GM12873 (cell line): ENCODE data around the gene MRPL42.

ENCODE experiments used
- CTCF ChIP-seq: IDR thresholded peaks from 2 replicates; pipeline ENCODE4 v1.5.1; 2012; ENCODE audit warnings: low read depth, mild to moderate bottlenecking, moderate library complexity, low read length, control low read depth; ENCODE audit not compliant: insufficient read depth; ENCODE audit errors: missing control alignments

The MRPL42 gene

DNA sequence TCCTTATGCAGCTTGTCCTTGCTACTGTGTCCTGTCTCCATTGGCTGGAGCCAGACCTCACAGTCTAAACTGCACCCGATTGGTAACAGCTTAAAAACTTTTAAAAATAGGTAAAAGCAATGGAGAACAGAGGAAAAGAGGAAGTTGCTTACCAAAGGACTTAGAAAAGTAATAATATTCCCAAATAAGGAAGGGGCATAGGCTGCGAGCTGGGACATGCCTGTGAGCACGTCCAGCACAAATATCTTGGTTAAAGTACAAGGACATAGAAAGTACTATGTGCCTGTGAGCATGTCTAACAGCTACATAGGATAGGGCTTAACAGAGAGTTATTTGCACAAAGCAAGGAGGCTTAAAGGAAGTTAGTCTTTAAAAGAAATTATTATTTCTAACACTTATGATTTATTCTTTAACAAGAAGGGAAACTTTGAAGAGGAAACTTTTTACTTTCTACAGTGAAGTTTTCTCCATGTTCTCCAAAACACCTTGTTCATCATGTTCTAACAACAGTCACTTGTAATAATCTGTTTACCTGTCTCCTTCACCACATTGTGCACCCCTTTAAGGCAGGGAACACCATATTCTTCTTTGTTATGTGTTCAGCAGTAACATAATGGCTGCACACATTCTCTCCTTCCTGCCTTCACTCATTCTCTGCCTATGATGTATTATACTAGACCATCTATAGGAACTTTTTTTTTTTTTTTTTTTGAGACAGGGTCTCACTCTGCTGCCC is 15.7 kb upstream of the MRPL42 start:
- TF ChIP-seq CTCF, result no peak

- no peak for TF ChIP-seq CTCF
Measured at GRCh38 chr12:93453633-93454032, 13.7 kb upstream of the MRPL42 start.

DNA sequence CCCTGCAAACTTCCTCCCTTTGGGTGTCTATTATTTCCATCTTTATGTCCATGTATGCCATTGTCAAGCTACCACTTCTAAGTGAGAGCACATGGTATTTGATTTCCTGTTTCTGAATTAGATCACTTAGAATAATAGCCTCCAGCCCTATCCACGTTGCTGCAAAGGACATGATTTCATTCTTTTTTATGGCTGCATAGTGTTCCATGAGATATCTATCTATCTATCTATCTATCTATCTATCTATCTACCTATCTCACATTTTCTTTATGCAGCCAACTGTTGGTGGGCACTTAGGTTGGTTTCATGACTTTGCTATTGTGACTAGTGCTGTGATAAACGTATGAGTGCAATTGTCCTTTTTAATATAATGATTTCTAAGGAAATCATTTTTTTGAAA is 11.2 kb upstream of the MRPL42 start:
- TF ChIP-seq CTCF, result no peak

- TF ChIP-seq CTCF, result no peak
Measured at GRCh38 chr12:93459097-93459496, 8.2 kb upstream of the MRPL42 start.

DNA sequence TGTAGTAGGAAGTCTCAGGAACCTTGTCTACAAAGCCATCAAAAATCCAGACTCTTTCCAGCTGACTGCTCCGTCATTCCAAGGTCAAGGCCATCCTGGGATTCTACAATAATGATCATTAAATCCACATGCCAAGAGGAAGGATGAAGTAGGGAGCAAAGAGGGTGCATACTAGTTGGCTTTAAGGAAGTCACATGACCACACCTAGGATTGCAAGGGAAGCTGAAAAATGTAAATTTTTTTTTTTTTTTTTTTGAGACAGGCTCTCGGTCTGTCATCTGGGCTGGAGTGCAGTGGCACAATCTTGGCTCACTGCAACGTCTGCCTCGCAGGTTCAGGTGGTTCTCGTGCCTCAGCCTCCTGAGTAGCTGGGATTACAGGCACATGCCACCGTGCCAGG is 7.3 kb upstream of the MRPL42 start:
- no peak for TF ChIP-seq CTCF

- TF ChIP-seq CTCF, result no peak
Measured at GRCh38 chr12:93460902-93461301, 6.4 kb upstream of the MRPL42 start.

GRCh38 chr12:93461503-93461902 is 5.8 kb upstream of the MRPL42 start:
- TF ChIP-seq CTCF, result no peak
